Uterus (tissue), 4 donors: ENCODE data around the gene ZMYND8. TPM values are rescaled to one million over a fixed set of nuclear protein-coding genes. Genes with fewer than 3 reads are reported as not detected.
A peak's percentile ranks its signal among the peaks of the same experiment; 100 is the strongest.

ENCODE experiments used
- DNase-seq, 2 donors: peaks; one replicate each; pipeline ENCODE4 v3.0.0-alpha.2; 2019 to 2020
- H3K27ac ChIP-seq, 2 donors: fragments of 200-600 bp; sonication (generic); 1 replicate in 1 of 2; 2 replicates in 1 of 2; pipeline ENCODE4 v1.5.1; 2016 to 2018
- H3K27me3 ChIP-seq, 2 donors: fragments of 200-600 bp; sonication (generic); one replicate each; pipeline ENCODE4 v1.5.1; 2018 to 2019; ENCODE audit warnings: control low read depth in 1 of 2
- H3K36me3 ChIP-seq, 2 donors: fragments of 200-600 bp; sonication (generic); one replicate each; pipeline ENCODE4 v1.5.1; 2019; ENCODE audit warnings: control low read depth in 1 of 2
- H3K4me1 ChIP-seq, 2 donors: fragments of 200-600 bp; sonication (generic); one replicate each; pipeline ENCODE4 v1.5.1; 2018 to 2019; ENCODE audit warnings: control low read depth in 1 of 2
- H3K4me3 ChIP-seq, 2 donors: fragments of 200-600 bp; sonication (generic); 1 replicate in 1 of 2; 2 replicates in 1 of 2; pipeline ENCODE4 v1.5.1; 2018 to 2019; ENCODE audit warnings: mild to moderate bottlenecking in 1 of 2
- H3K9me3 ChIP-seq, 2 donors: fragments of 200-600 bp; sonication (generic); one replicate each; pipeline ENCODE4 v1.5.1; 2019; ENCODE audit warnings: control low read depth in 1 of 2
- POLR2A ChIP-seq, 2 donors: fragments of 450-650 bp; IDR thresholded peaks; one replicate each; pipeline ENCODE4 v1.6.1; 2016; ENCODE audit warnings: antibody characterized with exemption in 2 of 2, mild to moderate bottlenecking in 1 of 2, moderate library complexity in 1 of 2
- intact Hi-C: fragments of 100-400 bp; cut with DNase I; formaldehyde crosslinking; loops from one replicate; pipeline ENCODE4 v1.15.1; 2023; ENCODE audit warnings: low total_unique reads
- total RNA-seq, 4 donors: library from RNA; depleted of rRNA in 3 of 4; stranded (reverse); fragments of >200 nt in 3 of 4; gene quantifications; one replicate each; pipeline versions ENCODE4 v1.1.0 to v1.2.4, GENCODE V29; 2014 to 2023
- TF ChIP-seq, protein P1 (sequence below), 4 experiments: fragments of 200-600 bp in 2 of 4; fragments of 450-650 bp in 2 of 4; sonication (generic) in 2 of 4; IDR thresholded peaks; one replicate each; pipeline ENCODE4 v1.5.1; 2016 to 2019; ENCODE audit warnings: antibody characterized with exemption in 4 of 4, mild to moderate bottlenecking in 2 of 4, moderate library complexity in 1 of 4
- donor health status: DM: yes; HTN: yes; CAD: no.

The ZMYND8 gene
- total RNA-seq, 4 donors from 2014 or later = 10.2 to 26.7 (median 16.0) TPM

DNA sequence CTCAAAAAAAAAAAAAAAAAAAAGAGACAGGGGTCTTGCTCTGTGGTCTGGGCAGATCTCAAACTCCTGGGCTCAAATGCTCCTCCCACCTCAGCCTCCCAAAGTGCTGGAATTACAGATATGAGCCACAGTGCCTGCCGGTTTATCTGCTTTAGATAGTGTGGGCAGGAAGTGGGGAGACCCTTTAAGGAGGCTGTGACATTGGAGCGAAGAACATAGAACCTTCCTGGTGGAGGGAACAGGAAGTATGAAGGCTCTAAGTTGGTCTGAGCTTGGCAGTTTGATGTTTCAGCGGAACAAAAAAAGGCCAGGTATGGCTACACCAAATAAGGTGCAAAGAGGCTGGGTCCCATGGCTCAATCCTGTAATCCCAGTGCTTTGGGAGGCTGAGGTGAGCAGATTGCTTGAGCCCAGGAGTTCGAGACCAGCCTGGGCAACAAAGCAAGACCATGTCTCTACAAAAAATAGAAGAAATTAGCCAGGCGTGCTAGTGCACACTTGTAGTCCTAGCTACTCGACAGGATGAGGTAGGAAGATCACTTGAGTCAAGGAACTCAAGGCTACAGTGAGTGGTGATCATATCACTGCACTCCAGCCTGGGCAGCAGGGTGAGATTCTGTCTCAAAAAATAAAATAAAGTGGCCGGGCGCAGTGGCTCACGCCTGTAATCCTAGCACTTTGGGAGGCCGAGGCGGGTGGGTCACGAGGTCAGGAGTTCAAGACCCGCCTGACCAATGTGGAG is 8.7 kb upstream of the ZMYND8 start:
- TF ChIP-seq, protein P1, sequence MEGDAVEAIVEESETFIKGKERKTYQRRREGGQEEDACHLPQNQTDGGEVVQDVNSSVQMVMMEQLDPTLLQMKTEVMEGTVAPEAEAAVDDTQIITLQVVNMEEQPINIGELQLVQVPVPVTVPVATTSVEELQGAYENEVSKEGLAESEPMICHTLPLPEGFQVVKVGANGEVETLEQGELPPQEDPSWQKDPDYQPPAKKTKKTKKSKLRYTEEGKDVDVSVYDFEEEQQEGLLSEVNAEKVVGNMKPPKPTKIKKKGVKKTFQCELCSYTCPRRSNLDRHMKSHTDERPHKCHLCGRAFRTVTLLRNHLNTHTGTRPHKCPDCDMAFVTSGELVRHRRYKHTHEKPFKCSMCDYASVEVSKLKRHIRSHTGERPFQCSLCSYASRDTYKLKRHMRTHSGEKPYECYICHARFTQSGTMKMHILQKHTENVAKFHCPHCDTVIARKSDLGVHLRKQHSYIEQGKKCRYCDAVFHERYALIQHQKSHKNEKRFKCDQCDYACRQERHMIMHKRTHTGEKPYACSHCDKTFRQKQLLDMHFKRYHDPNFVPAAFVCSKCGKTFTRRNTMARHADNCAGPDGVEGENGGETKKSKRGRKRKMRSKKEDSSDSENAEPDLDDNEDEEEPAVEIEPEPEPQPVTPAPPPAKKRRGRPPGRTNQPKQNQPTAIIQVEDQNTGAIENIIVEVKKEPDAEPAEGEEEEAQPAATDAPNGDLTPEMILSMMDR (IDR thresholded peaks at IDR 0.05) = no peak
- TF ChIP-seq POLR2A (IDR thresholded peaks at IDR 0.05) = no peak
- Histone ChIP-seq H3K36me3 (no peaks in the 10 kb centered on the region), H3K27ac (no peak overlapping the region), H3K27me3 (no peaks in the 10 kb centered on the region), H3K4me1 (peaks cover 10 to 13% of the 10 kb centered on the region in 2 donors), H3K9me3 (no peaks in the 10 kb centered on the region), H3K4me3 (no peak overlapping the region)
- intact Hi-C loops = no loop called here
- no peak for DNase-seq

DNA sequence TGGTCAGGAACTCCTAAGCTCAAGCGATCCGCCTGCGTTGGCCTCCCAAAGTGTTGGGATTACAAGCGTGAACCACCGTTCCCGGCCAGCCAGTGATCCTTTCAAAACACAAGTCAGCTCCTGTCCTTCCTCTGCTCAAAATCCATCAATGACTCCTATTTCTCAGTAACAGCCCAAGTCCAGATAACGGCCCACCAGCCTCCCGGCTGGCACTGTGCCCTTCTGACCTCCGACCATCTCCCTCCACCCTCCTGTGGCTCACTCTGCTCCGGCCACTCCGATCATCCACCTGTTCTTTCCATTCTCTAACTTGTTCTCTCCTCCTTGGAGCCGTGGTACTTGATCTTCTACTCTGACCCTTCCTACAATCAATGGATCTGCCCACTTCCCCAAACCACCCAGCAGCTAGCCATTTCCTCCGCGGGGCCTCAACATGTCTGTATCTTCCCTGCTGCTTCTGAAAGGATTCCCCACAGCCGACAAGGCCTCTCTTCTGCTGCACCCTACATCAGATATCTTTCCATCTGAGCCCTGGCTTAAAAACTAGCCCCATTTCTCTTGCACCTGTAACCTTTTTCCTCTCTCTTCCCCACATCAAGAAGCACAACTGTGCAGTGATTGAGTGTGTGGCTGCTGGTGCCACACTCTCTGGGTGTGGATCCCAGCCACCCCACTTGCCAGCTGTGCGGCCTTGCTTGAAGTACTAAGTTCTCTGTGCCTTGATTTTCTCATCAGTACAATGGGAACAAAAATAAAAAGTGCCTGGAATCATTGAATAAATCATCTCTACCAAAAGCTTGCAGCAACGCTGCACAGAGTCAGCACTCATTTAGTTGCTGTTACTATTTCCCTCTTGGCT is 6.1 kb upstream of the ZMYND8 start:
- Histone ChIP-seq H3K27me3 (no peaks in the 10 kb centered on the region), H3K4me3 (no peak overlapping the region), H3K4me1 (peaks cover 30 to 37% of the 10 kb centered on the region in 2 donors), H3K36me3 (no peaks in the 10 kb centered on the region), H3K27ac (peak overlapping the region; percentile 94 to 99), H3K9me3 (no peaks in the 10 kb centered on the region)
- DNase-seq = no peak
- intact Hi-C loops = no loop called here
- no peak for TF ChIP-seq POLR2A (IDR thresholded peaks at IDR 0.05)
- TF ChIP-seq, protein P1 (IDR thresholded peaks at IDR 0.05) = no peak

DNA sequence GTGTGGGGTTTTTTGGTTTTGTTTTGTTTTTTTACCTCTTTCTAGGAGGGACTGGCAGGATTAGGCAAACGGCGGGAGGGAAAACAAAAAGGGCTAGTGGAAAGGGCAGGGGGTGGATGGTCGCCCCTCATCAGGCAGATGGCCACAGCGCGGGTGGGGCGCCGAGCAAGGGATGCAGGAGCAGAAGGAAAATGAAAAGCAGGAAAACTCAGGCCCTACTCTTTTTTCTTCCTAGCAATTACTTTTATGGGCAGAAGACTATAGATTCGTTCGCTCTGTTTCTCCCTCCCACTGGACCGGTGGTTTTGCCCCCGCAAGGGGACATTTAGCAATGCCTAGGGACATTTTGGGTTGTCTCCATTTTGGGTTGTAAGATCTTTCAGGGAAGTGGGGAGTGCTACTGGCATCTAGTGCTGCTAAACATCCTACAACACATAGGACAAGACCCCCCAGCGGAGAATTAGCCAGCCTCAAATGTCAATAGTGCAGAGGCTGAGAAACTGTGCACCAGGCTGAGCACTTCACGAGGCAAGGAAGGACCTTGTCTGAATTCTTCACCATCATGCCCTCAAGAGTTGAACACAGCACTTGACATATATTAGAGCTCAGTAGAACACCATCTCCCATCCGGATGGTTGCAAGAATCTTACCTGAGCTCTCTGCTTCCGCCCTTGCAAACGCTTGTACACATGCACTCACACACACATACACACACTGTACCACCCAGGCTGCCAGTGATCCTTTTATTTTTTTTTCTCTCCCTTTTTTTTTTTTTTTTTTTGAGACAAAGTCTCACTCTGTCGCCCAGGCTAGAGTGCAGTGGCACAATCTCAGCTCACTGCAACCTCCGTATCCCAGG is 4.8 kb upstream of the ZMYND8 start:
- no peak for DNase-seq
- Histone ChIP-seq H3K36me3 (no peaks in the 10 kb centered on the region), H3K27ac (peak overlapping the region; percentile 94 to 99), H3K4me3 (no peak overlapping the region), H3K27me3 (no peaks in the 10 kb centered on the region), H3K4me1 (peaks cover 37 to 43% of the 10 kb centered on the region in 2 donors), H3K9me3 (no peaks in the 10 kb centered on the region)
- no peak for TF ChIP-seq POLR2A (IDR thresholded peaks at IDR 0.05)
- TF ChIP-seq, protein P1 (IDR thresholded peaks at IDR 0.05) = no peak
- intact Hi-C loops = no loop called here

DNA sequence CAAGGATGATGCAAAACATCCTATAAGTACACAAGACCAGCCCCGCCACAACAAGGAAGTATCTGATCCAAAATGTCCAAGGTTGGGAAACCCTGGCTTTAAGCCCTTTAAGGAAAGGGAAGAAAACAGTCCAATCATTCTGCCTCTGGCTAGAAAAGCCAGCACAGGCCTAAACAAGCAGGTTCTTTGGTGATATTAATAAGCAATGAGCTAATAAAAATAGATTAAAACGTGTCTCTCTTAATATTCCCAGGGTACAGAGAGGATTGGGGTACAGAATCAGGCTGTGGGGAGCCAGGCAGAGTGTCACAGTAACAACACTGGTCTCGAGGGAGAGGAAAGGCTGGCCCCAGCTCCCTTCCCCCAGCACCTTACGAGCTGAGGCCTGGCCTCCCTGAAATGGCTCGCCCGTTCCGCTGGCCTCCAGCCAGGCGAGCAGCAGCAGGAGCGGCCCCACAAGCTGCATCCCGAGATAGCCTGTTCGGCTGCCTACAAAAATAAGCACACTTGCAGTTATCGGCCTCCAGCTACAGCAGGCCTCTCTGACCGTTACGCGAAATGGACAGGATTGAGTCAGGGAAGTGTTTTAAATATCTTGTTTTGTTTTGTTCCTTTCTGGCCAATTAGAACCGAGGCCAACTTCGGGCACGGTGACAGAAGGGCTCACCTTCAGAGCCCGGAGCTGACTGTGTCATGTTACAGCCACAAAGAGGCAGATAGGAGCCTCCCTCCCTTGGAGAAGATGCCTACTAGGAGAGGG is 4.0 kb upstream of the ZMYND8 start:
- no peaks in the 10 kb centered on the region for H3K27me3 ChIP-seq
- intact Hi-C loops = no loop called here
- peak; percentile 82 to 85 for DNase-seq
- H3K9me3 ChIP-seq = no peaks in the 10 kb centered on the region
- TF ChIP-seq, protein P1 (IDR thresholded peaks at IDR 0.05) = no peak
- peak; percentile 56 to 57 for TF ChIP-seq POLR2A (IDR thresholded peaks at IDR 0.05)
- no peaks in the 10 kb centered on the region for H3K36me3 ChIP-seq
- H3K27ac ChIP-seq = peak overlapping the region; percentile 94 to 99
- no peak overlapping the region for H3K4me3 ChIP-seq
- peaks cover 37 to 43% of the 10 kb centered on the region in 2 donors for H3K4me1 ChIP-seq
